Colonic mucosa (tissue), 4 donors: Measurements from ENCODE around the gene KIF1A. TPM values are rescaled to one million over a fixed set of nuclear protein-coding genes. Genes with fewer than 3 reads are reported as not detected.

Experiments used
- DNase-seq: peaks from one replicate; pipeline ENCODE4 v3.0.0-alpha.2; 2020
- H3K27ac ChIP-seq: fragments of 200-600 bp; one replicate; pipeline ENCODE4 v1.8.0; 2021
- H3K27me3 ChIP-seq: fragments of 200-600 bp; one replicate; pipeline ENCODE4 v1.8.0; 2021
- H3K36me3 ChIP-seq: fragments of 200-600 bp; one replicate; pipeline ENCODE4 v1.8.0; 2021
- H3K4me1 ChIP-seq: fragments of 200-600 bp; one replicate; pipeline ENCODE4 v1.8.0; 2021; ENCODE audit warnings: mild to moderate bottlenecking
- H3K4me3 ChIP-seq: fragments of 200-600 bp; one replicate; pipeline ENCODE4 v1.8.0; 2021
- H3K9ac ChIP-seq, 2 donors: one replicate each; pipeline ENCODE4 v1.7.0; 2013; ENCODE audit warnings: control low read depth in 2 of 2, low read depth in 2 of 2, low read length in 2 of 2
- H3K9me3 ChIP-seq: fragments of 200-600 bp; one replicate; pipeline ENCODE4 v1.8.0; 2021
- intact Hi-C: fragments of 100-400 bp; cut with DNase I; formaldehyde crosslinking; loops from one replicate; pipeline ENCODE4 v1.14.1; 2022
- total RNA-seq, 2 donors: library from RNA; stranded (reverse); fragmentation: NEBNext Ultra II Directional in 1 of 2; extraction: Animal tissue kit (Norgen Biotek cat#: 25700) in 1 of 2; gene quantifications; one replicate each; pipeline ENCODE4 v1.2.1, GENCODE V29; 2021
- TF ChIP-seq, protein P1 (sequence below): fragments of 200-600 bp; IDR thresholded peaks from one replicate; pipeline ENCODE4 v1.8.0; 2022; ENCODE audit warnings: antibody characterized with exemption, mild to moderate bottlenecking
- donor health status: healthy.
- donor health status: DM: no; HTN: no; CAD: no.
- donor health status: DM: no; HTN: no; CAD: no.

KIF1A gene
- total RNA-seq, 2 donors from 2014 or later, result 1.9 to 4.3 TPM

DNA sequence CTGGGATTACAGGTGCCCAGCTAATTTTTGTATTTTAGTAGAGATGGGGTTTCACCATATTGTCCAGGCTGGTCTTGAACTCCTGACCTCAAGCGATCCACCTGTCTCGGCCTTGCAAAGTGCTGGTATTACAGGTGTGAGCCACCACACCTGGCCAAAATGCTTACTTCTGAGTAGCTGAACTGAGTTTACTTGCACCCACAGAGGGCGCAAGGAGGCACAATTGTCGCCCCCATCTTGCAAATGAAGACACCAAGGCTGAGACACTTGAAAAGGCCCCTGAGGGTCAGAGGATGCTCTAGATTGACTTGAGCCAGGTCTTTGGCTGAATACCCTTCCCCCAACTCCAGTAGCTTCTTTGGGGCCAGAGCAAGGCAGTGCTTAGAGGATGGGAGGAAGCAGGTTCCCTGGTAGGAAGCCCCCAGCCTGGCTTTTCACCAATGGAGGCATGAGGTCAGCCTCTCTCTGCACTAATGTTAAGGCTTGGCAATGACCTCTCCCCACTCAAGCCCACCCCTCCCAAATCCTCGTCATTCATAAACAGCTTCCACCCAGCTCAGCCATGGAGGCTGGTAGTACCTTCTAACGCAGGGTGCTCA is 14.5 kb upstream of the KIF1A start:
- no peak overlapping the region for H3K9ac ChIP-seq
- DNase-seq, result no peak
- peaks cover 8% of the 10 kb centered on the region for H3K27me3 ChIP-seq
- no peak overlapping the region for H3K27ac ChIP-seq
- intact Hi-C loops, result no loop called here
- TF ChIP-seq, protein P1, sequence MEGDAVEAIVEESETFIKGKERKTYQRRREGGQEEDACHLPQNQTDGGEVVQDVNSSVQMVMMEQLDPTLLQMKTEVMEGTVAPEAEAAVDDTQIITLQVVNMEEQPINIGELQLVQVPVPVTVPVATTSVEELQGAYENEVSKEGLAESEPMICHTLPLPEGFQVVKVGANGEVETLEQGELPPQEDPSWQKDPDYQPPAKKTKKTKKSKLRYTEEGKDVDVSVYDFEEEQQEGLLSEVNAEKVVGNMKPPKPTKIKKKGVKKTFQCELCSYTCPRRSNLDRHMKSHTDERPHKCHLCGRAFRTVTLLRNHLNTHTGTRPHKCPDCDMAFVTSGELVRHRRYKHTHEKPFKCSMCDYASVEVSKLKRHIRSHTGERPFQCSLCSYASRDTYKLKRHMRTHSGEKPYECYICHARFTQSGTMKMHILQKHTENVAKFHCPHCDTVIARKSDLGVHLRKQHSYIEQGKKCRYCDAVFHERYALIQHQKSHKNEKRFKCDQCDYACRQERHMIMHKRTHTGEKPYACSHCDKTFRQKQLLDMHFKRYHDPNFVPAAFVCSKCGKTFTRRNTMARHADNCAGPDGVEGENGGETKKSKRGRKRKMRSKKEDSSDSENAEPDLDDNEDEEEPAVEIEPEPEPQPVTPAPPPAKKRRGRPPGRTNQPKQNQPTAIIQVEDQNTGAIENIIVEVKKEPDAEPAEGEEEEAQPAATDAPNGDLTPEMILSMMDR, result no peak
- H3K36me3 ChIP-seq, result no peaks in the 10 kb centered on the region
- no peaks in the 10 kb centered on the region for H3K4me1 ChIP-seq
- H3K4me3 ChIP-seq, result no peak overlapping the region
- no peaks in the 10 kb centered on the region for H3K9me3 ChIP-seq

DNA sequence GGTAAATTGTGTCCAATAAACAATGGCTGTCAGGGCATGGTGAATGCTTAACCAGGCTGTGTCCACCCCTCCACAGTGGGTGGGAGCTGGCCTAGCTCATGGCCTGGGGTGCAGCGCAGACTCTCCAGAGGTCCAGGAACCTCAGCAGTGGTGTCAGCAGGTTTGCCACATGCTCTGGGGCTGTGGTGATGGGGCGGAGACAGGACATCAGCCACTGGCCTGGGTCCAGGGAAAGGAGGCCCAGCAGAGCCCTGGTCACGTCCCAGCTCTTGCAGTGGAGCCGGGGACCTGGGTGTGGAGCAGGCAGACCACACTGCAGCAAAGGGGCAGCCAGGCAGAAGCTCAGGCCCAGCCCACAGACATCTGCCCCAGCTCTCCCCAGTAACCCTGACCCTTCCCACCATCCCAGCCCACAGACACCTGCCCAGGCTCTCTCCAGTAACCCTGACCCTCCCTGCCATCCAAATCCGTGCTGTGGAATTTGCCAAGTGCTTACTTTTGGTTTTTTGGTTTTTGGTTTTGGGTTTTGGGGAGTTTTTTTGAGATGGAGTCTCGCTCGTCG is 13.8 kb upstream of the KIF1A start:
- TF ChIP-seq, protein P1, result no peak
- no peak for DNase-seq

DNA sequence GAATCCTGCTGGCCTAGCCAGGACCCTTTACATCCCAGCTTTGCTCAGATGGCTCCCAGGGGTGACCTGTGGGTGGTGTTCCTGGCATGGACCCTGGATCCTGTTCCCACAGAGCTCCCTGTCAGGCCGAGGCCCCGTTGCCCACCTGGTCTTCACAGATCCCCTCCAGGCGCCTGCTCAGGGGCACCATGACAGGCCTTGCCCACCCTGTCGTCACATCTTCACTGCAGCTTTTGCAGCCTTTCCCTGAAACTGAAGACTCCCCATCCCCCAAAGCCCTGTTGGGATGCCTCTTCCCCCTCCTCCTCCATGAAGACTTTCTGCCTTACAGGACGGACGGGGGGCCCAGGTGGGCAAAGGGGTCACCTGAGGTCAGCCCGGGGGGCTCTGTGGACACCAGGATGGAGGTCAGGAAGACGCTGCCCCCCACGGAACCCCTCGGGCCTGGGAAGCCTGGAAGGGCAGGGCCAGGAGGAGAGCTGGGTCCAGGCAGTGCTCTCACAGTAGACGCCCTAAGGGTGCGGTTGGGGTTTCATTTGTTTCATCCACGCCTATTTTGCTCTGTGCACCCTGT is 13.0 kb upstream of the KIF1A start:
- DNase-seq, result no peak
- Histone ChIP-seq H3K36me3 (no peaks in the 10 kb centered on the region), H3K4me1 (no peaks in the 10 kb centered on the region), H3K4me3 (no peak overlapping the region), H3K9ac (no peak overlapping the region), H3K27ac (no peak overlapping the region), H3K27me3 (peaks cover 14% of the 10 kb centered on the region), H3K9me3 (no peaks in the 10 kb centered on the region)
- intact Hi-C loops, result no loop called here
- TF ChIP-seq, protein P1, result no peak

More for the DNA sequence above, 13.8 kb upstream of the KIF1A start:
- Histone ChIP-seq H3K27ac (no peak overlapping the region), H3K36me3 (no peaks in the 10 kb centered on the region), H3K9me3 (no peaks in the 10 kb centered on the region), H3K9ac (no peak overlapping the region), H3K4me1 (no peaks in the 10 kb centered on the region), H3K27me3 (peaks cover 12% of the 10 kb centered on the region), H3K4me3 (no peak overlapping the region)
- intact Hi-C loops, result no loop called here

DNA sequence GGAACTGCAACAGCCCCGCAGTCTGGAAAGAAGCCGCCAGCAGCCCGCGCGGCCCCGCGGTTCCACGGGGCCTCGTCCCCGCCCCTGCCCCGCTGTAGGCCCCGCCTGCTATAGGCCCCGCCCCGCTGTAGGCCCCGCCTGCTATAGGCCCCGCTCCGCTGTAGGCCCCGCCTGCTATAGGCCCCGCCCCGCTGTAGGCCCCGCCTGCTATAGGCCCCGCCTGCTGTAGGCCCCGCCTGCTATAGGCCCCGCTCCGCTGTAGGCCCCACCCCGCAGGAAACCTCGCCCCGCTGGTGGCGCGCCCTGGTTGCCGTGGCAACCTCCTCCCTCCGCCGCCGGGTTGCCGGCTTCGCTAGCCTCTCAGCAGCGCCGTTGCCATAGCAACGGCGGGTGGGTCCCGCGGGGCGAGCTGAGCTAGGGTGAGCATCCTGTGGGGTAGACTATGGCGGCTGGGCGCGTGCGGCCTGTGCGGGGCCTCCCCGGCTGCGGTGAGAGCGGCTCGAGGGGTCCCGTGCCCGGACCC is 12.2 kb upstream of the KIF1A start:
- H3K9me3 ChIP-seq, result no peaks in the 10 kb centered on the region
- H3K4me3 ChIP-seq, result no peak overlapping the region
- no peaks in the 10 kb centered on the region for H3K4me1 ChIP-seq
- no peak overlapping the region for H3K27ac ChIP-seq
- DNase-seq, result peak; percentile 95
- H3K27me3 ChIP-seq, result peaks cover 14% of the 10 kb centered on the region
- no peak overlapping the region for H3K9ac ChIP-seq
- intact Hi-C loops, result no loop called here
- TF ChIP-seq, protein P1, result no peak
- no peaks in the 10 kb centered on the region for H3K36me3 ChIP-seq

DNA sequence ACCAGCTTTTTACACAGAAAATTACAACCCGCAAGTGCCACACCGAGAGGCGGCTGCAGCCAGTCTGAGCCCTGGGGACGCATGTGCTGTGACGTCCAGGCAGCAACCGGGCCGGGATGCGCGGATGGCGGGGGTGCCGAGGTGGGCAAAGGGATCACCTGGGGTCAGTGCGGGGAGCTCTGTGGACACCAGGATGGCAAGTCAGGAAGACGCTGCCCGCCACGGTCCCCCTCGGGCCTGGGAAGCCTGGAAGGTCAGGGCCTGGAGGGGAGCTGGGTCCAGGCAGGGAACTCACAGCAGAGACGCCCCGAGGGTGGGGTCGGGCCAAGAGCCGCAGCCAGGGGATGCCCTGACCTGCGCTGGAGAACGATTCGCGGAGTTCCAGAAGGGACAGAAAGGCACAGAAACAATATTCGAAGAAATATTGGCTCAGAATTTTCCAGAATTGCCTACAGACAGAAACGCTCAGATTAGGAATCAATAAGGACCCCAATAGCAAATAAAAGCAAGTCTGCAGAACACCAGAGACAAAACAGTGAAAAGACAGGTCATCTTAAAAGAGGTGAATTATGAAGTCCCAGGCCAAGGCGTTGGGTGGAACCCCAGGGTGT is 11.7 kb upstream of the KIF1A start:
- peaks cover 17% of the 10 kb centered on the region for H3K27me3 ChIP-seq
- H3K4me3 ChIP-seq, result no peak overlapping the region
- H3K9ac ChIP-seq, result no peak overlapping the region
- H3K27ac ChIP-seq, result no peak overlapping the region
- DNase-seq, result no peak
- H3K9me3 ChIP-seq, result no peaks in the 10 kb centered on the region
- no peaks in the 10 kb centered on the region for H3K36me3 ChIP-seq
- TF ChIP-seq, protein P1, result no peak
- intact Hi-C loops, result no loop called here
- no peaks in the 10 kb centered on the region for H3K4me1 ChIP-seq
